Camera-type eye (tissue), 1 donor: ENCODE results near the gene PCCB. TPM values are rescaled to one million over a fixed set of nuclear protein-coding genes. Genes with fewer than 3 reads are reported as not detected.

Experiments used
- total RNA-seq: library from RNA; depleted of rRNA; stranded (reverse); fragments of >200 nt; gene quantifications from one replicate; pipeline ENCODE4 v1.2.3, GENCODE V29; 2014

The PCCB gene
- 44.4 TPM for total RNA-seq

DNA sequence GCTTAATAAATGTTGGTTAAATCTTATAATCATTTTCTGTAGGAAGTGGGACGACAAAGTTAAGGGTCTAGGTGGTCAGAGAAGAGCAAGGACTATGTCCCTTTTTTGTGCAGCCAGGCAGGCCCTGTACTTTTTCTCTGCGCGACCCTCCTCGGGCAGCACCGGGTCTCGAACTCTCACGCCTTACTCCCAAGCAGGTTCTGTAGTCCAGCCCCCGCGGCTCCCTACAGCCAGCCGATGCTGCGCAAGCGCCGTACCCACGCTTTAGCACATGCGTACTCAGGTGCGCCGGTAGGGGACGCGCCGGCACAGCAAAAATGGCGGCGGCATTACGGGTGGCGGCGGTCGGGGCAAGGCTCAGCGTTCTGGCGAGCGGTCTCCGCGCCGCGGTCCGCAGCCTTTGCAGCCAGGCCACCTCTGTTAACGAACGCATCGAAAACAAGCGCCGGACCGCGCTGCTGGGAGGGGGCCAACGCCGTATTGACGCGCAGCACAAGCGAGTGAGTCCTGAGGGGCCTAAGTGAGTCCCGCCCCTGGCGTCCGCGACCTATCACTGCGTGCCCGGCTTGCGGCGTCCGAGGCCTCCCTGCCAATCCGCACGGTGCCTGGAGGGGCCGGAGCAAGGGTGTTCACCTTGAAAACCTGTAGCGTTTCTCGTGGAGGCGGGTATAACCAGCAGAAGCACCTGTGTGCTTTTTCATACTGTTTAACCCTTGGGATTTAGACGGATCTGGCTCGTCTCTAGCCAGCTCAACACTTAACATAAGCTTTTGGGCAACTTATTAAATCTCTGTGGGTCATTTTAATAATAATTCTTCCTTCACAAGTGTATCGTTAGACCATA lies at the start of gene PCCB:
PCCB (plus strand) TSS at position 282 of the 844 bp plus-strand sequence; CDS start at position 318, 36 bp downstream.

Other genes with a start within 250 kb of the PCCB start
- 55.7 TPM for gene MSL2, start 54.0 kb upstream of the PCCB start, total RNA-seq